ENCODE measurements around the gene GCLC.
A peak's percentile ranks its signal among the peaks of the same experiment; 100 is the strongest.
"Not testable (repeated sequence)": the region's sequence is repeated elsewhere in the genome, so short reads cannot be mapped to it uniquely, and the experiment has no call there.

Gene GCLC

DNA sequence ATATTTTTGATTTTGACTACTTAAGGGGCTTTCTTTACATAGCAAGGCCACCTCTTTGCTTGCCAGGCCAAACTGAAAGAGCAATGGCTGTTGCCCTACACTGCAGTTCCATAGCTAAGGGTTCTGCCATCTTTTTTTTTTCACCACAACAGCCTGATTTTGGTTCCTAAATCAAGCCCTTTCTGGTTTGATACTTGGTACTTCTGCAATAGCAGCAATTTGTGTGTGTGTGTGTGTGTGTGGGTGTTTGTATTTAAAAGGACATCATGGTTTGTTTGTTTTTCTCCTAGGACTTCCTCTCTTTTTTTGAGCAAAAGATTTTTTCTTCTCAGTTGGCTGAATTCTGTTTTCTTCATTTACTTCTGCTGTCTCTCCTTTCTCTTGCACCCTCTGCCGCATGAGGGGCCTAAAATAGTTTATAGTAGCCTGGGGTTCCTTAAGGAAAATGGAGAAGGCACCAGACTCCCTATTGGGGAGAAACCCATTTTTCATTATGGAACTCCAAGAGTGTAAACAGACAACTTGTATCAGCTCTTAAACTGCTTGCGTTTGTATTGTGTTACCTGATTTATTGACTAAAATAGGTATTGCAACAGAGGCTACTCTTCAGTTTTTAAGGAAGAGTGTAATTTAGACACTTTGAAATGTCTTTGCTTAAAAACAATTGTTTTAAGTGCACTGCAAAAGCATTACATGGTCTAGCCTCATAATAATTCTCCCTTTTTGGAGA lies 12.2 kb upstream of the GCLC start:
- DNase-seq (ENCODE audit: low read depth in 2 of 2) = no peak

DNA sequence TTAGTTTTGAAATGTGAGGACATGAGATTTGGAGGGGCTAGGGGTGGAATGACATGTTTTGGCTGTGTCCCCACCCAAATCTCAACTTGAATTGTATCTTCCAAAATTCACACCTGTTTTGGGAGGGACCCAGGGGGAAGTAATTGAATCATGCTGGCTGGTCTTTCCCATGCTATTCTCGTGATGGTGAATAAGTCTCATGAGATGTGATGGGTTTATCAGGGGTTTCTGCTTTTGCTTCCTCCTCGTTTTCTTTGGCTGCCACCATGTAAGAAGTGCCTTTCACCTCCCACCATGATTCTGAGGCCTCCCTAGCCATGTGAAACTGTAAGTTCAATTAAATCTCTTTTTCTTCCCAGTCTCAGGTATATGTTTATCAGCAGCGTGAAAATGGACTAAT lies 8.7 kb upstream of the GCLC start:
- DNase-seq (ENCODE audit: low read depth in 2 of 2) = not testable (repeated sequence)

DNA sequence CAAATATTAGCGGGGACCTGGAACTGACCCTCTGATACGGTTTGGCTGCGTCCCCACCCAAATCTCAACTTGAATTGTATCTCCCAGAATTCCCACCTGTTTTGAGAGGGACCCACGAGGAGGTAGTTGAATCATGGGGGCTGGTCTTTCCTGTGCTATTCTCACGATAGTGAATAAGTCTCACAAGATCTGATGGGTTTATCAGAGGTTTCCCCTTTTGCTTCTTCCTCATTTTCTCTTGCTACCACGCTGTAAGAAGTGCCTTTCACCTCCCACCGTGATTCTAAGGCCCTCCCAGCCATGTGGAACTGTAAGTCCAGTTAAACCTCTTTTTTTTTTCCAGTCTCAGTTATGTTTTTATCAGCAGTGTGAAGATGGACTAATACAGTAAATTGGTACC lies 6.8 kb upstream of the GCLC start:
- DNase-seq (ENCODE audit: low read depth in 2 of 2) = not testable (repeated sequence)

DNA sequence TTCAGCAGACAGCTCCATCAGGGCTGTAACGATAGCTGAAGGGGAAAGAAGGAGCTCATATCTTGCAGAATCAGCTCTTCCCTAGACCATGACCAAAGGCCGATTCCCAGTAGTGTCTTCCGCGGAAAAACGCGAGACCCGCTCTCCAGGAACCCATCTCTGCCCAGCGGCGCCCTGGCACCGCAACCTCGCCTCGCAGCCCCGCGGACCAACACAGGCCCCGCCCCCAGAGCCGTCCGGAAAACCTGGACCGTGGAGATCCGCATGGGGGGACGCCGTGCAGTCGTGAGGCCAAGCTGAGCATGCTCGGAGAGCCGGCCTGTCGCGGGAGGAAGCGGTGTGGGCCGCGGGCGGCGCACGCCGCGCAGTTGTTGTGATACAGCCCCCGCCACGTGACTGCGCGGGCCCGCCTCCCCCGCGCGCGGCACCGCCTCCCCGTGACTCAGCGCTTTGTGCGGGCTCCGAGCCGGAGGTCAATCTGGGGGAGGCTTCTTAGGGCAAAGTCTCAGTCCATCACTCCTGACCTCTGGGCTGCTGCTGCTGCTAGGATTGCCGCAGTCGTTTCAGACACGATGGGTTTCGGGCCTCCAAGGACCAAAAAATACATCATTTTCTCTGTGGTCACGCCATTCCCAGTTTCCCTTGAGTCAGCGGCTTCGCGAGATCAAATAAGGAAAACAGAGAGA lies 3.1 kb upstream of the GCLC start:
- DNase-seq (ENCODE audit: low read depth in 2 of 2) = peak; percentile 85 to 88

DNA sequence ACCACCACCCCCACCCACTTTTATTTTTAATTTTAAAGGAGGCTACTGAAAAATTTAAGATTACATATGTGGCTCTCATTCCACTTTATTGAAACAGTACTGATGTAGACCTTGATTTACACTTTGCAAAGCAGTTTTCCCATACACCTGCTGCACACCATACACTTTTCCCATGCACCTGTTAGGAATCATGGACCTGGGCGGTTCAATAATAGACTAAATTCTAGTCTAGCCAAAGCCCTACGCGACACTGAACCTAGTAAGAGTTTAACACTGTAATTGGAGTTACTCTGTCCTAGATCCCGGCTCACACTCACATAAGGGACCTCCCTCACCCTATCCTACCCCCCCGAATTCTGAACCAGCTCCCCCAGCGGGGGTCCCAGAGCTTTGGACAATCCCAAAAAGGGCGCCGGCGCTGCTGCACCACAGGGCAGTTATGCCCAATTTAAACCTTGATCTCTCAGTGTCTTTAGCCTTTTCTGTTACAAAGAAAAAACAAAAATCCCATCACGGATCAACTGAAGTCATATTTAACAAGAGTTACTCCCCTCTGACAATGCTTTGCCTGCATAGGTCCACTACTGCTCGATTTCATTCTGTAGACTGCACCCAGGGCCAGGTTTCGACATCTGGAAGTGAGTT lies 2.4 kb upstream of the GCLC start:
- no peak for DNase-seq (ENCODE audit: low read depth in 2 of 2)

DNA sequence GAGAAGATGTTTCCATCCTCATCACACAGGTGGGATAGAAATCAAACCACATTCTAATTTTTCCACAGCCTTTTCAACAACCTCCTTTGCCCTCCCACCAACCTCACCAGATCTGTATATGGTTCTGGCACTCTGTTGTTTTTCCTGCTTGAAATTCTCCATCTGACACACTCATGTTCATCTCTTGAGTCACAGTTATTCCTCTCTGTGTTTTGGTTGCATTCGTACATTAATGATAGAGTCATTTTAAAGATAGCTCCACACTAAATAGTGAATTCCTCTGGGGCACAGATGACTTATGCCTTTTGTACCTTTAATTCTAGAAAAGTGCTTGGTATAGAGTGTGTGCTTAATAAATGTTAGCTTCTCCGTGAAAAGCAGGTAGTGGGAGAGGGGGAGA lies 1.4 kb upstream of the GCLC start:
- DNase-seq (ENCODE audit: low read depth in 2 of 2) = no peak

DNA sequence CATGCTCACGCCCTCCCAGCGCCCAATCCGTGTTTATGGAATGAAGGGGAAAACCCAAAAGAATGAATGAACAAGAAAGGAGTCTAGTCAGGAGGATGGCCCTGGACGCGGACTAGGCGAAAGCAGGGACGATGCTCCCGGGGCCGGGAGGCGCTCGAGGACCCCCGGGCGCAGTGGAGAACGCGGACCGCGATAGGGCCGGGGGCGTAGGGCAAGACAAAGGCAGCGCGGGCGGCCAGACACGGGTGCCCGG lies 758 bp downstream of the GCLC start:
- DNase-seq (ENCODE audit: low read depth in 2 of 2) = peak in 1 of 2 donors; percentile 3

DNA sequence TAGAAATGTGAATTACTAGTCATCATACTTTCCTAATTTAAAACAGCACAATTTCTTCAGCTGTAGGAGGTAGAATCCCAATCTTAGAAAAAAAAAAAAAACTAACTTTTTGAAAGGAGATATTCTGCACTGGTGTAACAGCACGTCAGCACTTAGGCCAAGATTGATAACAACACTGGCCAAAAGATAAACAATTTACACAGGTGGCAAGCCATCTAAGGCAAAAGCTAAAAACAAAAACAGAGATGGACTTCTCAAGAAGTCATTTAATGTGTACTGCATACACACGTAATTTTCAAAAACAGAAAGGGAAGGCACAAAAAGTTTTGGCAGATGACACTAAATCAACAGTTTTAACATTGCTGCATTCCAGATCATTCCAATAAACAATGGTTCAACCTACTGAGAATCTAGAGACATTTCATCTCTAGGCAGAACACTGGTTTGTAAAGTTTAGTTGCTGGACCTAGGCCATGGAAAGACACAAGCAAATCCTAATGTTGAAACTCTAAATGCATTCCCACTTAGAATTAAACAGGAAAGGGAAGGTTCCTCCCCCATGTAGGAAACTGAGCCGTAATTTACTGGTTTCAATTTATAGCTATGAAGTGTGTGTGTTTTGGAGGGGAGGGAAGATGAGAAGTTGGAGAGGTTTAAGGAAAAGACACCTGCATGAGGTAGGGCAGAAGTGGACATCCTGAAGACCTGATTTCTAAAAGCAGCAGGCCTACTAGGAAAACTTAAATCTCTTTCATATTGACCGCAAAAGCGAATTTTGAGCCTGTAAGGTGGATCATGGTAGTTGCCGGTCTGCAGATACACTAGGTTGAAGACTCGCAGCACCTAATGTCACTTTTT lies 1.3 kb downstream of the GCLC start:
- DNase-seq (ENCODE audit: low read depth in 2 of 2) = no peak

DNA sequence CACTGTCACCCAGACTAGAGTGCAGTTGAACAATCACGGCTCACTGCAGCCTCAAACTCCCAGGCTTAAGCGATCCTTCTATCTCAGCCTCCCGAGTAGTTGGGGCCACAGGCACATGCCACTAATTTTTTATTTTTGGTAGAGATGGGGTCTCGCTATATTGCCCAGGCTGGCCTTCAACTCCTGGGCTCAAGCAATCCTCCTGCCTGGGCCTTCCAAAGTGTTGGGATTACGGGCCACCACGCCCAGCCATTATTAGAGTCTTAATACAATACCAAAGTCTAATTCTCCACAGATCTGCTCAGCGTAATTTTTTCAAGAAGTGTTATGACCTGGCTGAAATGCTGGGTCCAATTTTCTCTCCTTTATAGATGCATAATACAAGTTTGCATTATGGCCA lies 3.0 kb downstream of the GCLC start:
- no peak for DNase-seq (ENCODE audit: low read depth in 2 of 2)

DNA sequence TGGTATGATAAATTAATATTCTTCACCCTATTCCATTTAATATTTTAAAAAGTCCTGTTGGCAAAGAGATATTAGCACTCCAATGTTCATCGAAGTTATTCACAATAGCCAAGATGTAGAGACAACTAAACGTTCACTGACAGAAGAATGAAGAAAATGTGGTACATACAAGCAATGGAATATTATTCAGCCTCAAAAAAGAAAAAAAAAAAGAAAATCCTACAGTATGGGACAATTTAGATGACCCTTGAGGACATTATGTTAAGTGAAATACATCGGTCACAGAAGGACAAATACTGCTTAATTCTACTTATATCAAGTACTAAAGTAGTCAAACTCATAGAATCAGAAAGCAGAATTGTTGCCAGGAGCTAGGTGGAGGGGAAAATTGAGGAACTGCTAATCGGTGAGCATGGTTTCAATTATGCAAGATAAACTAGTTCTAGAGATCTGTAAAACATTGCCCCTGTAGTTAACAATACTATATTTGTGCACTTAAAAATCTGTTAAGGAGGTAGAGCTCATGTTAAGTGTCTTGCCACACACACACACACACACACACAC lies 4.7 kb downstream of the GCLC start:
- no peak for DNase-seq (ENCODE audit: low read depth in 2 of 2)

DNA sequence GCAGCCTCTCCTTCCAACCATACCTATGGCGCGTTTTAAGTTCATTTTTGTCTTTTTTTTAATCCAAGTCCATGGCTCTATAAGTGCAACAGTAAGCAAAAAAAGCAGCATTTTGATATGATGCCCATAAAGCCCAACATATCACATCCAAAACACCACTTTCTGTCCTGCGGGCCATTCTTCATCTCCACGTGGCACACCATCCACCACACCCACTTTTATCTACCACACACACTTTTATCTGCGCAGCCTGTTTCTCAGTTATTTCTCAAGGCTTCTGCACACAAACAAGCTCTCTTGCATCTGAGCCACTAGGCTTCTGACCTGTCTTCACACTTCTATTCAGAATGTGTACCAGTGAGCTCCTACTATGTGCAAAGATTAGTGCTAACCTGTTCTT lies 5.3 kb downstream of the GCLC start:
- DNase-seq (ENCODE audit: low read depth in 2 of 2) = no peak

DNA sequence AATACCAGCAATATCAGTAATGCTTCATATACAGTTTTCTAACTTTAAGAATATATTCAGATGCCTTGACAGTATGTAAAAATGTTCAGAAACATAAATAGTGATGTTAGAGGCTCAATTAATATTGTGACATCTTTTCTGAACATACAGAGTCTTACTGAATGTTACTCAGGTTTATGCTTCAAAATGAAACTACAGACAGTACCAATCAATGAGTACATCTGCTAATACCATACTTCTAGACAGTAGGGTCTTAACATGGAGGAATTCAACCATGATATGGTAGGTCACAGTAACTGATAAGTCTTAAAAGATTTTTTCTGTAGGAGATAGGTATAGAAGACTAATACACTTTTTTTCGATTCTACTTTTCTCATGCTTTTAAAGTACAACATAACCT lies 8.3 kb downstream of the GCLC start:
- DNase-seq (ENCODE audit: low read depth in 2 of 2) = no peak

DNA sequence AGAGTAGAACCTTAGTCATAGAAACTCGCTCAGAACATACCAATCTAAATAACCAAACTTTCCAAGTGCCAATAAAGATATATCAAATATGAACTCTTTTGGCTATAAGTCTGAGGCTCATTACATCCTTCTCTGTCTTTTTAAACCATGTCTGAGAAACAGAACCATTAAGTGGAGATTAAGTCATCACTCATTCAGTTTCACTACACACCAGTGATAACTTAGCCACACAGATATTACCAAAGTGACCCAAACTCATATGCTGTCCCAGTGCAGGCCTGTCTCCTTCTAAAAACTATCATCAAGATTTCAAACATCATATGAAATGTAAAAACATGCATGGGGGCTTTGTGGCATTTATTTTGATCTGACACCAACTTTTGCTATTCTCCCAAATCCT lies 12.0 kb downstream of the GCLC start:
- DNase-seq (ENCODE audit: low read depth in 2 of 2) = no peak

DNA sequence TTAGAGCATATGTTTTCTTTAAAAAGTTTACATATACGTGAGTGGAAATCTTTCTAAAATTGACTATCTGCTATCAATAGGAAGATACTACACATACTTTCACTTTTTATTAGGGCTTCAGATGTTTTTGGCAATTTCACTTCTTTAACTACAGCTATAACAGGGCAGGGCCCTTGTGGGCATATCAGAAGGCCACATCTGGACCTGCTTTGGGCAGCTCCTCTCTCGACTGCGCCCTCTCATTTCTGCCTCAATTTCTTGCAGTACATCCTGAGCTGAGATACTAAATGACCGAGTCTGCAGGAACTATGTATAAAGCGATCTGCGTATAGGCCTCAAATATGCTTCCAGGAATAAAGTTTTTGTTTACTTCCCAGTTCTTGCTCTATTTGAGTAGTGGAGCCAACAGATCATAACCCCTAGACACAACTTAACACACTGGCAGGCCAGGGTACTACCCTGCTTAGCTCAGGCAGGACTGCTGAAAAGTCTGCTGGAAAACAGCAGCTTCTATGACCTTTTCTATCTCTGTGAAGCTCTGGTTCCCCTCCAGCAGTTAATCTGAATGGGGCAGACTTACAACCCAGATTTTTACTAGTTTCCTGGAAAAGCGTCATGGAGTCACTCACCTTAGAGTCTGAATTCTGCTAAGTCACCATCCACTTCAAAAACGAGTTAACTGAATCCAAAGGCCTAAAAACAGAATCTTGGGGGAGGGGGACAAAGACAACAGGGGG lies 12.7 kb downstream of the GCLC start:
- no peak for DNase-seq (ENCODE audit: low read depth in 2 of 2)

DNA sequence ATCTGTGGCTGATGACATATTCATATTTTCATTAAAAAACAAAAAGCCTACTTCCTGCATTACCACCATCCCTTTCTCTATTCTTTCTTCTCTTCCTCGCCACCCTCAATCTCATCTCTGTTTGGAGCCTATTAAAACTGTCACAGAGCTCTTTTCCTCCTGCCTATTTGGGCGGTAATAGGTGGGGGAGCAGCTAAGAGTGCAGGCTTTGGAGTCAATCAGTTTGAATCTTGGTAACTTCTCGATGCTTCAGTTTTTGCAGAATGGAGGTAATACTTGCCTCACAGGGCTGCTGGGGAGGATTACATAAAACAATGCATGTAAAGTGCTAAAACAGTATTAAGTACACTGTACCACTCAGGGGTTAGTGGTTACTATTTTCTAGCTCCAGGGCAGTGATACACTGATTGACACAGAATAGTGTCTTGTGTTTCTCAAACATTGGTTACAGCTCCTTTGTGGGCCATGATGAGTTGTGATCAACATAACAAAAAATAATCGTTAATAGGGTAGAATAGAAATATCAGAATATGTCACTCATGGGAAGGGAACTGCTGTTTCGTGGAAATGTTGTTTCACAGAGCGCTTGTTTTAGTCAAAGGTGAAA lies 14.0 kb downstream of the GCLC start:
- DNase-seq (ENCODE audit: low read depth in 2 of 2) = no peak

DNA sequence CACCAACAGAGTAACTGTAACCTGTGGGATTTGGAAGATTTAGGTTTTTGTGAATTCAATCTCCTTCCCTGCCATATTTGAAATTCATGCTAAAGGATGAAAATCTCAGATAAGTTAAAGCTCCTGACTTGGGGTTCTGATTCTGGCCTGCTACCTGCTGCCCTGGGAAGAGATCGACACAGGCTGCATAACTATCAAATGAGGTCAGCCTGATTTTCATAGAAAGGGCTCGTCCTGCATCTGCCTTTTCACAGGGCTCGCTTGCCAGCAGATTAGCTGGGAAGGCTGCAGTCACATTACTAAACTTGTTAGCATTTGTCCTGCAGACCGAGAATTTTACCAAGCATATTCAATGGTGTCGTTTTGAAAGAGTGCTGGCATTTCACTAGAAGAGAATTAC lies 14.6 kb downstream of the GCLC start:
- DNase-seq (ENCODE audit: low read depth in 2 of 2) = no peak

DNA sequence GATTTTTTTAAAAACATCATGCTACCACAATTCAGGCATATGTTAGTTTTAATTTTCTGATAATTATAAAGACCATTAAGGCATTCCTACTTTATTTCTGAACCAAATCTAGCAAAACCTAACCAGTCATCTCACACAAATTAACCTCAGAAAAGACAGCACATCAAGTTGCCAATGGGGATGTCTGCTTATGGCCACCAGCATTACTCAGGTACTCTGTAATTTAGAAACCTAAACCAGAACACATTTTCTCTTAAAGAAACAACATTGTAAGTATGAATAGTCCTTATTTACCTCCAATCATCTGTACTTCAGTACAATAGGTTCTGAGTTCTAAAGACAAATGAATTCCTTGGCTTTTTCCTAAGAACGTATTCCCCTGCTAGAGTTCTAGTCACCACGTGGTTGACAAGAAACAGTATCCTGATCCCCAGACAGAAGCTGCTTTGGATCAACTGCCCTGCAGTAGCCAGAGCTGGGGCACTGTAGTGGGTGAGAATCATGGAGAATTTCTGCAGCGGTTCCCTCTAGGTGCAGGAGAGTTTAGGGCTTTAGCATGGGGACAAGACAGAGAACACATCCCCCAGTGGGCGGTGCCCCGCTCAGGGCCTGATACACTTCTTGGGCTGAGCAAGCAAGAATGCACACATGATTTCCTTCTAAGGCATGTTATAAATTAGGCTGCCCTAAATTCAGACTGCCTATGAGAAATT lies 15.4 kb downstream of the GCLC start:
- no peak for DNase-seq (ENCODE audit: low read depth in 2 of 2)

DNA sequence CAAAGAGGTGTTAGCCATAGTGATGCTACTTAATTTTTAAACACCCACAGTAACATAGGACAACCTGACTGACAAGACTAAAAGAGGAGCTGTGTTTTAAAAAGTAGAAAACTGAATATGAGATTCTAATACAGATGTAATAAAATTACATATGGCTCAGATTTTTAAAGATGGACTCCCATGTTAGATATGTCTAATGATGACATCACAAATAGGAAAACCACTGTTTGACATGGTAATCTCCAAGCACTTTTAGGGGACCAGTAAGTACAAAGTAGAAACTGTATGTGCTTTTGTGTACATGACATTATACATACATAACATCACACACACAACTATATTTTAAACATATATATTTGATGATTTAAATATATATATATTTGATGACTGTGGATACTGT lies 16.8 kb downstream of the GCLC start:
- no peak for DNase-seq (ENCODE audit: low read depth in 2 of 2)

DNA sequence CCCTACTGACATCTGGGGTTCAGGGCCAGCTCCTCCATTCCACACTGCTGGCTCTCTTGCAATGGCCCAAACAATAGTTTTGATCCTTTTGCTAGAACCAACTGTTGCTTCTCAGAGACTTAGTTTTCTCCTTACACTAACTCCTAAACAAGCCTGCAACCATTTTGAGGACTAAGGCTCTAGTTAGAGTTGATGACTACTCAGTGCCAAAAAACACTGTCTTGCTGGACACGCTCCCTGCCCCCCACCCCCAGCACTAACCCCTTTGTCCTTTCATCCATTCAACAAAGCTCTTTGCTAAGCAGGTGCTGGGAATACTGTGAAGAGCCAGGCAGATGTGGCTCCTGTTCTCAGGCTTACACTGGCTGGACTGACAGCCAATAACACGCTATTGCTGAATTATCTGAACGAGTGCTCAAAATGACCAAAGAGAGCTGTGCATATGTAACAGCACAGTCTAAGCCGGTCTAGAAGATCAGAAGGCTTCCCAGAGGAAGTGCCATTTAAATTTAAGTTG lies 17.6 kb downstream of the GCLC start:
- DNase-seq (ENCODE audit: low read depth in 2 of 2) = no peak

DNA sequence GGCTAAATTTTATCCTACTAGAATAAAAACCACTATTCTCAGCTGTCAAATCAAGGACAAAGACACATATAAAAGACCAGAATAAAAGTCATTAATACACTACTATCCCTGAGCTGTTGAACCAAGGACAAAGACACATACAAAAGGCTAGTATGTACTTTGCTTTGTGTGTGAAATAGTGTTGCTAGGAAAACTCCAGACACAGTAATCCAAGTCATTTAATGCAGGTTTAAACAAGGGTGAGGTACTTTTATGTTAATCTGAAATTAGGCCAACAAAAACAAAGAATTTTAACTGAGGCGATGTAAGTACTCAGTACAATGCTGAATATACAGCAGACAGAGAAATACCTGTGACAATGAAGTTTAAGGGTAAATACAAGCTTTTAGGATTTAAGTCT lies 18.9 kb downstream of the GCLC start:
- no peak for DNase-seq (ENCODE audit: low read depth in 2 of 2)

Measured in stimulated activated CD4-positive, alpha-beta T cell treated with anti-CD3 and anti-CD28 coated beads, Interleukin-1b, Interleukin-23, amount 100 ng/mL, for 4 hours (primary cell).